Measurements from ENCODE around the gene USP35. TPM values are rescaled to one million over a fixed set of nuclear protein-coding genes. Genes with fewer than 3 reads are reported as not detected.

The USP35 gene
- total RNA-seq, 1 donor from 2014 or later: 10.9 TPM

DNA sequence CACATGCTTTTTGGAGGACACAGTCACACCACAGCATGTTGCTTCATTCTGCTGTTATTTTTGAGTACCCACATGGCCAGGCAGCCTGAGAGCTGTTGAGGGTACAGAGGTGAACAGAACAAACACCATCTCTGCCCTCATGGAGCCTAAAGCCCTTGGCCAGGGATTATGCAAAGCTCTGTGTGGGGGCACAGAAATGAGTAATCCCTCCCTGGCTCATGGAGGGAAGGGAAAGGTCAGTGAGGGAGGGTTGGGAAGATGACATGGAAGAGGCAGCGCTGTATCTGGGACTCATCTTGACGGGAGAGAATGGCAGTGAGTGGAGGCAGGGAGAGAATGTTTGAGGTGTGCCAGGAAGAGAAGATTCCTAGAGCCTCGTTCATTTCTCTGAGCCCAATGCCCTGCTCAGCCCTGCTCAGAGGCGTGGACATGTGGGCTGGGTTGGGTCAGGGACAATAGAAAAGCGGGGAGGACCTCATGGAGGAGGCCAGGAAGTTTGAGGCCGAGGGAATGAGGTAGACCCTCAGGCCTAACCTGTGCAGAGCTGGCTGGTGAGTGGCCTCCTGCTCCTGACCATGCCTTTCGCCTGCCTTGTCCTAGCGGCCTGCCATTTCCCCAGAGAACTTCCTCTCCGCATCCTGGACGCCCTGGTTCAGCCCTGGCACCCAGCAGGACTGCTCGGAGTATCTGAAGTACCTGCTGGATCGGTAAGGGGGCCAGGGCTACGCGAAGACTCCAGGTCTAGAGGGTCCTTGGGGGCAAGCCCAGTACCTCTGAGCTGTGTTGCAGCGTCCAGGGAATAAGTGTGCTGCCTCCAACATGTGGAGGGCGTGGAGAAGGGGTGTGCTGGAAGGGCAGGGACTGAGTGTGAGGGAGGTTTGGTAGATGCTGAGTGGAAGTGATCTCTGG, 19.8 kb downstream of the USP35 start:
- no peak for TF ChIP-seq CTCF (IDR thresholded peaks at IDR 0.05)
- DNase-seq (ENCODE audit: extremely low spot score, unreplicated experiment): no peak
- peaks cover 40% of the 10 kb centered on the region for H3K36me3 Mint-ChIP-seq (ENCODE audit: unreplicated experiment)
- no peaks in the 10 kb centered on the region for H3K4me1 Mint-ChIP-seq (ENCODE audit: unreplicated experiment)
- H3K27me3 Mint-ChIP-seq (ENCODE audit: unreplicated experiment): no peaks in the 10 kb centered on the region
- no peak overlapping the region for H3K4me3 Mint-ChIP-seq (ENCODE audit: unreplicated experiment)
- no peak overlapping the region for H3K27ac Mint-ChIP-seq (ENCODE audit: unreplicated experiment)
- peaks cover 6% of the 10 kb centered on the region for H3K9me3 Mint-ChIP-seq (ENCODE audit: unreplicated experiment)

- H3K27ac Mint-ChIP-seq (ENCODE audit: unreplicated experiment): no peak overlapping the region
- no peak for DNase-seq (ENCODE audit: extremely low spot score, unreplicated experiment)
- no peak for TF ChIP-seq CTCF (IDR thresholded peaks at IDR 0.05)
- H3K9me3 Mint-ChIP-seq (ENCODE audit: unreplicated experiment): peaks cover 6% of the 10 kb centered on the region
- no peaks in the 10 kb centered on the region for H3K27me3 Mint-ChIP-seq (ENCODE audit: unreplicated experiment)
- H3K36me3 Mint-ChIP-seq (ENCODE audit: unreplicated experiment): peaks cover 38% of the 10 kb centered on the region
- no peak overlapping the region for H3K4me3 Mint-ChIP-seq (ENCODE audit: unreplicated experiment)
- H3K4me1 Mint-ChIP-seq (ENCODE audit: unreplicated experiment): no peaks in the 10 kb centered on the region
These were observed 20.8 kb downstream of the USP35 start for GRCh38 chr11:78209478-78209877.

DNA sequence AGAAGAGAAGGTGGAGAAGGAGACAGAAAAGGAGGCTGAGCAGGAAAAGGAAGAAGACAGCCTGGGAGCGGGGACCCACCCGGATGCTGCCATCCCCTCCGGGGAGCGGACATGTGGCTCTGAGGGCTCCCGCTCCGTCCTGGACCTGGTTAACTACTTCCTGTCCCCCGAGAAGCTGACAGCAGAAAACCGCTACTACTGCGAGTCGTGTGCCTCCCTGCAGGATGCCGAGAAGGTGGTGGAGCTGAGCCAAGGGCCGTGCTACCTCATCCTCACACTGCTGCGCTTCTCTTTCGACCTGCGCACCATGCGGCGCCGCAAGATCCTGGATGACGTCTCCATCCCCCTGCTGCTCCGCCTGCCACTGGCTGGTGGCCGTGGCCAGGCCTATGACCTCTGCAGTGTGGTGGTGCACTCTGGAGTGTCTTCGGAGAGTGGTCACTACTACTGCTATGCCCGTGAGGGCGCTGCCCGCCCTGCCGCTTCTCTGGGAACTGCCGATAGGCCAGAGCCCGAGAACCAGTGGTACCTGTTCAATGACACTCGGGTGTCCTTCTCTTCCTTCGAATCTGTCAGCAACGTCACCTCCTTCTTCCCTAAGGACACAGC, 21.4 kb downstream of the USP35 start:
- no peaks in the 10 kb centered on the region for H3K27me3 Mint-ChIP-seq (ENCODE audit: unreplicated experiment)
- no peak overlapping the region for H3K27ac Mint-ChIP-seq (ENCODE audit: unreplicated experiment)
- H3K9me3 Mint-ChIP-seq (ENCODE audit: unreplicated experiment): peaks cover 6% of the 10 kb centered on the region
- no peak overlapping the region for H3K4me3 Mint-ChIP-seq (ENCODE audit: unreplicated experiment)
- TF ChIP-seq CTCF (IDR thresholded peaks at IDR 0.05): no peak
- H3K4me1 Mint-ChIP-seq (ENCODE audit: unreplicated experiment): no peaks in the 10 kb centered on the region
- peaks cover 35% of the 10 kb centered on the region for H3K36me3 Mint-ChIP-seq (ENCODE audit: unreplicated experiment)
- no peak for DNase-seq (ENCODE audit: extremely low spot score, unreplicated experiment)

DNA sequence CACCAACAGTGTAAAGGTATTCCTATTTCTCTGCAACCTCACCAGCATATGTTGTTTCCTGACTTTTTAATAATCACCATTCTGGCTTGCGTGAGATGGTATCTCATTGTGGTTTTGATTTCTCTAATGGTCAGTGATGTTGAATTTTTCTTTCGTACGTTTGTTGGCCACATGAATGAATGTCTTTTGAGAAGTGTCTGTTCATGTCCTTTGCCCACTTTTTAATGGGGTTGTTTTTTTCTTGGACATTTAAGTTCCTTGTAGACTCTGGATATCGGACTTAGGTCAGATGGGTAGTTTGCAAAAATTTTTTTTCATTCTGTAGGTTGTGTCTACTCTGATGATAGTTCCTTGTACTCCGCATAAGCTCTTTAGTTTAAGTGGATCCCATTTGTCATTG, 22.8 kb downstream of the USP35 start:
- H3K4me3 Mint-ChIP-seq (ENCODE audit: unreplicated experiment): no peak overlapping the region
- H3K27ac Mint-ChIP-seq (ENCODE audit: unreplicated experiment): no peak overlapping the region
- H3K27me3 Mint-ChIP-seq (ENCODE audit: unreplicated experiment): no peaks in the 10 kb centered on the region
- no peak for TF ChIP-seq CTCF (IDR thresholded peaks at IDR 0.05)
- peaks cover 6% of the 10 kb centered on the region for H3K9me3 Mint-ChIP-seq (ENCODE audit: unreplicated experiment)
- H3K36me3 Mint-ChIP-seq (ENCODE audit: unreplicated experiment): peaks cover 35% of the 10 kb centered on the region
- H3K4me1 Mint-ChIP-seq (ENCODE audit: unreplicated experiment): no peaks in the 10 kb centered on the region
- no peak for DNase-seq (ENCODE audit: extremely low spot score, unreplicated experiment)

Measured in osteocyte (in vitro differentiated cells).